ENCODE measurements around the gene UBE2K. TPM values are rescaled to one million over a fixed set of nuclear protein-coding genes. Genes with fewer than 3 reads are reported as not detected.
"Not testable (repeated sequence)": the region's sequence is repeated elsewhere in the genome, so short reads cannot be mapped to it uniquely, and the experiment has no call there.

The UBE2K gene
- 87.5 TPM for polyA plus RNA-seq

GRCh38 chr4:39697740-39698423, at the start of gene UBE2K:
Gene UBE2K (plus strand): TSS chr4:39698136. CDS start chr4:39698328, 192 bp downstream.
- Mint-ChIP-seq H3K36me3 (no peaks in the 10 kb centered on the region), H3K9me3 (no peaks in the 10 kb centered on the region), H3K27me3 (no peaks in the 10 kb centered on the region), H3K4me3 (peak within 1 kb of the TSS; percentile 96 to 100 (median 98)), H3K4me1 (peaks cover 29 to 33% (median 30%) of the 10 kb centered on the region in 3 donors), H3K27ac (peak within 1 kb of the TSS; percentile 95 to 99 (median 97))

DNA sequence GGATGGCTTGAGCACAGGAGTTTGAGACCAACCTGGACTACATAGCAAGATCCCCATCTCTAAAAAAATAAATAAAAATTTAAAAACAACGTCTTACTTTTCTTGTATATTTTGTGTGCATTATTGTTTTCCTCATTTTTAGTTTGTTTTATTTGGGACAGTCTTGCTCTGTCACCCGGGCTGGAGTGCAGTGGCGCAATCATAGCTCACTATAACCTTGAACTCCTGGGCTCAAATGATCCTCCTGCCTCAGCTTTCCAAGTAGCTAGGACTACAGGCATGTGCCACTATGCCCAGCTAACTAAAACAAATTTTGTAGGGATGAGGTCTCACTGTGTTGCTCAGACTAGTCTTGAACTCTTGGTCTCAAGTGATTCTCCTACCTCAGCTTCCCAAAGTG, 49.7 kb upstream of the UBE2K start:
- H3K4me3 Mint-ChIP-seq: no peak overlapping the region
- no peaks in the 10 kb centered on the region for H3K9me3 Mint-ChIP-seq
- no peaks in the 10 kb centered on the region for H3K27me3 Mint-ChIP-seq
- peaks cover 1% of the 10 kb centered on the region for H3K36me3 Mint-ChIP-seq
- no peak overlapping the region for H3K27ac Mint-ChIP-seq
- H3K4me1 Mint-ChIP-seq: peaks cover 2 to 5% (median 4%) of the 10 kb centered on the region in 3 donors

GRCh38 chr4:39648827-39649558, 48.9 kb upstream of the UBE2K start:
- Mint-ChIP-seq H3K4me1 (peaks cover 4 to 12% (median 5%) of the 10 kb centered on the region in 3 donors), H3K27ac (no peak overlapping the region), H3K36me3 (peaks cover 1% of the 10 kb centered on the region)

DNA sequence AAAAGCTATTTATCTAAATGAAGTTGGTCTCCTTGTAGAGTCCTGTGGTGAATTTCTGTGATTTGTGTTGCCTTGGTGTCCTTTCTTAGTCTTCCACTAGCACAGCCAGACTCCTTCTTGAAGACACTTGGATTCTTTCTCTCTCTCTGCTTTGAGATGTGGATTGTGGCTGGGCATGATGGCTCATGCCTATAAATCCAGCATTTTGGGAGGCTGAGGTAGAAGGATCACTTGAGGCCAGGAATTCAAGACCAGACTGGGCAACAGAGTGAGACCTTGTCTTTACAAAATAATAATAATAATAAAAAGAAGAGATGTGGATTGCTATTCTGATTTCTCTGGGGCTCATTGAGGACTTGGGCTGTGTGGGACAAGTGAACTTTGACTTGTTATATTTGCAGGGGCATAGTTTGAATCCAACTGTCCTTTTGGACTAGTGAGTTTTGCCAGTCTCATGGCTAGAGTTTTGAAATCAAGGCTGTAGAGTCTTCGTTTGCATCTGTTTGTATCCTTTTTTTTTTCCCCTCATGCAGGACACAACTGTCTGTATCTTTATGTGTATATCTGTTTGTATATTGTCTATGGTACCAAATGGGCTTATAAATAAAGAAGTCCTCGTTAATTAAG, 48.2 kb upstream of the UBE2K start:
- Mint-ChIP-seq H3K27ac (no peak overlapping the region), H3K4me1 (peaks cover 4 to 13% (median 6%) of the 10 kb centered on the region in 3 donors), H3K9me3 (no peaks in the 10 kb centered on the region), H3K36me3 (peaks cover 1% of the 10 kb centered on the region), H3K27me3 (no peaks in the 10 kb centered on the region), H3K4me3 (no peak overlapping the region)

More at GRCh38 chr4:39648827-39649558, 48.9 kb upstream of the UBE2K start:
- no peak overlapping the region for H3K4me3 Mint-ChIP-seq
- H3K9me3 Mint-ChIP-seq: no peaks in the 10 kb centered on the region
- no peaks in the 10 kb centered on the region for H3K27me3 Mint-ChIP-seq

DNA sequence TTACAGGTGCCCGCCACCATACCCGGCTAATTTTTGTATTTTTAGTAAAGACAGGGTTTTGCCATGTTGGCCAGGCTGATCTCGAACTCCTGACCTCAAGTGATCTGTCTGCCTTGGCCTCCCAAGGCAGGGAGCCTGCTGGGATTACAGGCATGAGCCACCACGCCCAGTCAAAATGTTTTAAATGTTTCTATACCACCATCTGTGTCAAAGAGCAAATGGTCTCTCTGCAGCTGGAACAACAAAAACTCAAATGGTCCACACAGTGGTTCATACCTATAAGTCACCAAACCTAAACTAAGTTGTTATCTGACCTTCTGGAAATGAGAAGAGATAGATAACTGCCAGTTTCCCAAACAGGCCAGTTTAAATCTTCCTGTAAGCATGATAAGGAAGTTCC, 46.4 kb upstream of the UBE2K start:
- peaks cover 7 to 17% (median 10%) of the 10 kb centered on the region in 3 donors for H3K4me1 Mint-ChIP-seq
- not testable (repeated sequence) for H3K36me3 Mint-ChIP-seq, H3K27ac Mint-ChIP-seq, H3K27me3 Mint-ChIP-seq, H3K9me3 Mint-ChIP-seq, H3K4me3 Mint-ChIP-seq

DNA sequence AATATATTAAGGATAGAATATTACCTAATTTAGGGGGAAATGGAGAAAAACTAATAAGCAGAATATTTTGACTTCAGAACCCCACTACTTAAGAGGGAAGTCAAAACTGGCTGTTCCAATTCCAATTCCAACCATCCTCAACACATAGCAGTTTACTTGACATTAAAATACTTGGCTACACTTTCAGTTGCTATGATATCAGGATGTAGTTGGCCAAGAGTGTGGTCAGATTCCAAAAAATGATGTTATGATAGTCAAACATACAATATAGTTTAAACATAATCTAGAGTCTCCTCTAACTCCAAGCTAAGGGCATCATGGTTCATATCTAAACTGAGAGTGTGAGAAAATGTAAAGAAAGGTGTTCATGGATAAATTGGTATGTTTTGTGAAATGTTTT, 42.7 kb upstream of the UBE2K start:
- Mint-ChIP-seq H3K27ac (no peak overlapping the region), H3K36me3 (no peaks in the 10 kb centered on the region), H3K9me3 (no peaks in the 10 kb centered on the region), H3K4me3 (no peak overlapping the region), H3K27me3 (no peaks in the 10 kb centered on the region), H3K4me1 (peaks cover 10 to 24% (median 17%) of the 10 kb centered on the region in 3 donors)

DNA sequence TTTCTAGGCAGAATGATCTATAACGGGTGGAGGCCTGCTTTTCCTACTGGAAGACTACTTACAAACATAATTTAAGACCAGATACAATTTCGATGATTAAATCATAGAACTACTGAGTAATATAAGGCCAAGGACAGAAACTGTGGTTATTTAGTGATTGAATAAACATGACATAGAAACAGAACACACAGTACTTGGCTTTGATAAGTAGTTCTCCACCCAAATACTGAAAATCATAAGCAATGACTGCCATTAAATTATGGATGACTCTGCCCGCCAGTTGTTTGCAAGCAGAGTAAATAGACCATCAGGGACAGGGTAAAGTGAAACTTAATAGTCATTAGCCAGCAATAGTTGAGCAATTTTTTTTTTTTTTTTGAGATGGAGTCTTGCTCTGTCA, 42.1 kb upstream of the UBE2K start:
- Mint-ChIP-seq H3K4me1 (peaks cover 8 to 19% (median 17%) of the 10 kb centered on the region in 3 donors), H3K27me3 (no peaks in the 10 kb centered on the region), H3K9me3 (no peaks in the 10 kb centered on the region), H3K36me3 (no peaks in the 10 kb centered on the region), H3K27ac (no peak overlapping the region), H3K4me3 (no peak overlapping the region)

DNA sequence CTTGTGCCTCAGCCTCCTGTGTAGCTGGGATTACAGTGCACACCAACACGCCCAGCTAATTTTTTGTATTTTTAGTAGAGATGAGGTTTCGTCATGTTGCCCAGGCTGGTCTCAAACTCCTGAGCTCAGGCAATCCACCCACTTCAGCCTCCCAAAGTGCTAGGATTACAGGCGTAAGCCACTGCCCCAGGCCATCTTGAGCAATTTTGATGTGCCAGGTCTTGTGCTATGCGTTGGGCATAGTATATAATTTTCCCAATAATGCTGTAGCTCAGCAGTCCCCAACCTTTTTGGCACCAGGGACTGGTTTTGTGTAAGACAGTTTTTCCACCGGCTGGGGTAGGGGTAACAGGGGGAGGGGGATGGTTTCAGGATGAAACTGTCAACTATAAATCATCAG, 41.3 kb upstream of the UBE2K start:
- not testable (repeated sequence) for H3K9me3 Mint-ChIP-seq, H3K27ac Mint-ChIP-seq, H3K36me3 Mint-ChIP-seq, H3K27me3 Mint-ChIP-seq
- H3K4me3 Mint-ChIP-seq: peak overlapping the region in 1 of 4 donors; percentile 92
- H3K4me1 Mint-ChIP-seq: peaks cover 8 to 19% (median 16%) of the 10 kb centered on the region in 3 donors

DNA sequence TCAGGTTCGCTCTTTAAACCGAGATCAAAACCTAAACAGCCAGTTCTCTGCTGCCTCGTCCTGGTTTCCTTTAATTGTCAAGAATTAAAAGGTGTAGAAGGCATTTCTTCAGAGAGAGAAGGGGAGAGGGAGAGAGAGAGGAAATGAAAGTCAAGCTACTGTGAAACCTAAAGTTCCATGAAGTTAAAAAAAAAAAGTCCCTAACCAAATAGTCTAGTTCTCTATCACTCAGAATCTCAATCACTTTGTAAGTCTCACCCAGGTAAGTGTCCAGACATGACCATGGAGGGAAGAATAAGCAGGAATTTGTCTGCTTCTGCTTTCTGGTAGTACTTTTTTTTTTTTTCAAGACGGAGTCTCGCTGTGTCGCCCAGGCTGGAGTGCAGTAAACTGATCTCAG, 40.5 kb upstream of the UBE2K start:
- Mint-ChIP-seq H3K27me3 (no peaks in the 10 kb centered on the region), H3K36me3 (no peaks in the 10 kb centered on the region), H3K4me3 (peak overlapping the region; percentile 1 to 92 (median 78)), H3K4me1 (peaks cover 8 to 19% (median 15%) of the 10 kb centered on the region in 3 donors), H3K9me3 (no peaks in the 10 kb centered on the region), H3K27ac (peak overlapping the region; percentile 30 to 73 (median 52))

GRCh38 chr4:39658756-39659155, 39.2 kb upstream of the UBE2K start:
- Mint-ChIP-seq H3K4me1 (peaks cover 8 to 15% (median 14%) of the 10 kb centered on the region in 3 donors), H3K9me3 (no peaks in the 10 kb centered on the region), H3K27ac (peak overlapping the region in 1 of 3 donors; percentile 50), H3K36me3 (no peaks in the 10 kb centered on the region), H3K4me3 (peak overlapping the region in 1 of 4 donors; percentile 60), H3K27me3 (no peaks in the 10 kb centered on the region)

DNA sequence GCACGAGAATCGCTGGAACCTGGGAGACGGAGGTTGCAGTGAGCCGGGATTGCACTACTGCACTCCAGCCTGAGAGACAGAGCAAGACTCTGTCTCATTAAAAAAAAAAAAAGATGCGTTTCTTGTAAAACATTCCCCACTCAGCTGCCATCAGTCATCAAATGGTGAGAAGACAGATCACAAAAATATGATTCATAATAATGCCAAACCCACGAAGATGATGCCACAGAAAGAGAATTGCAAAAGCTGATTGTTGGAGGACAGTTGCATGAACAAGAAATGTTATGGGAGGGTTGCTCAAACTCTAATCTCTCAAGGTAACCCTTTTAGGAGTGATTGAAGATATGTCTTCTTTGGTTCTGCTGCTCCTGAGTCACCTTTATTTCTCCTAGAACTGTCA, 37.9 kb upstream of the UBE2K start:
- Mint-ChIP-seq H3K27ac (no peak overlapping the region), H3K36me3 (no peaks in the 10 kb centered on the region), H3K4me3 (no peak overlapping the region), H3K4me1 (peaks cover 8 to 11% (median 11%) of the 10 kb centered on the region in 3 donors), H3K27me3 (no peaks in the 10 kb centered on the region), H3K9me3 (no peaks in the 10 kb centered on the region)

GRCh38 chr4:39660757-39661156, 37.2 kb upstream of the UBE2K start:
- Mint-ChIP-seq H3K9me3 (no peaks in the 10 kb centered on the region), H3K27ac (no peak overlapping the region), H3K4me1 (peaks cover 5 to 10% (median 8%) of the 10 kb centered on the region in 3 donors), H3K27me3 (no peaks in the 10 kb centered on the region), H3K36me3 (no peaks in the 10 kb centered on the region), H3K4me3 (no peak overlapping the region)

GRCh38 chr4:39662683-39663082, 35.3 kb upstream of the UBE2K start:
- H3K36me3 Mint-ChIP-seq: no peaks in the 10 kb centered on the region
- no peak overlapping the region for H3K27ac Mint-ChIP-seq
- H3K9me3 Mint-ChIP-seq: no peaks in the 10 kb centered on the region
- peaks cover under 1 to 2% (median 1%) of the 10 kb centered on the region in 3 donors for H3K4me1 Mint-ChIP-seq
- no peak overlapping the region for H3K4me3 Mint-ChIP-seq
- no peaks in the 10 kb centered on the region for H3K27me3 Mint-ChIP-seq

GRCh38 chr4:39664828-39665731, 32.9 kb upstream of the UBE2K start:
- Mint-ChIP-seq H3K27me3 (no peaks in the 10 kb centered on the region), H3K9me3 (no peaks in the 10 kb centered on the region), H3K4me3 (no peak overlapping the region), H3K36me3 (no peaks in the 10 kb centered on the region), H3K27ac (peak overlapping the region in 2 of 3 donors; percentile 6 to 67), H3K4me1 (peaks cover 0 to 2% (median 0%) of the 10 kb centered on the region in 3 donors)
